ENCODE measurements around the gene EIF2B2. TPM values are rescaled to one million over a fixed set of nuclear protein-coding genes. Genes with fewer than 3 reads are reported as not detected.
"Not testable (repeated sequence)": the region's sequence is repeated elsewhere in the genome, so short reads cannot be mapped to it uniquely, and the experiment has no call there.

EIF2B2 gene
- total RNA-seq, 2 donors from 2014 or later = 35.0 to 41.6 TPM

DNA sequence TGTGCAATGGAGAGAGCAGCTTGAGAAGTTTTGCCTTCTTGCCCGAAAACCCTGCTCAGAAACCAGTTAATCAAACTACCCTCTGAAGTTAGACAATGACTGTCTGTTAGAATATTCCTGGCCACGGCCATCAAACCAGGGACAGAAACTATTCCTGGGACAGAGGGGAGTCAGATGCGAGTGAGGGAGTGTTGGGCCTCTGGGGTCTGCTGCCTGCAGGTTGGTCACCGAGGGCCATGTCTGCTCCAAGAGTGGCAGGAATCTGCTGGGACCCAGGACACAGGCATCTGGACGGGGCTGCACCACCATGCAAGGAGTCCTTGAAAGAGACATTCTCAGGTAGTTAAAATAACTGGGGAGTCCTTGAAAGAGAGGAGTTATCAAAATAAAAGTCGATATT, 16.9 kb upstream of the EIF2B2 start:
- DNase-seq = no peak
- H3K4me3 Mint-ChIP-seq = no peak overlapping the region
- no peaks in the 10 kb centered on the region for H3K36me3 Mint-ChIP-seq (ENCODE audit: low read depth)
- no peaks in the 10 kb centered on the region for H3K27me3 Mint-ChIP-seq (ENCODE audit: insufficient read depth)
- Histone ChIP-seq H3K4me3 (ENCODE audit: low read length) (no peak overlapping the region), H3K27ac (ENCODE audit: low read depth, low read length) (no peak overlapping the region), H3K27me3 (ENCODE audit: control insufficient read depth, insufficient read depth, low read length, poor library complexity, severe bottlenecking) (no peaks in the 10 kb centered on the region), H3K9me3 (ENCODE audit: control insufficient read depth, low read length) (no peaks in the 10 kb centered on the region), H3K4me1 (ENCODE audit: control insufficient read depth, insufficient read depth, low read length) (peaks cover 6% of the 10 kb centered on the region), H3K9ac (ENCODE audit: extremely low read depth, low read length, poor library complexity, severe bottlenecking) (no peak overlapping the region), H3K36me3 (ENCODE audit: control insufficient read depth, insufficient read depth, low read length) (no peaks in the 10 kb centered on the region)
- 94 to 95% methylated on average over 6 of the region's 6 CpGs for WGBS, 2 experiments (ENCODE audit: insufficient coverage in 1 of 2, insufficient read length in 1 of 2)
- TF ChIP-seq, protein P1, sequence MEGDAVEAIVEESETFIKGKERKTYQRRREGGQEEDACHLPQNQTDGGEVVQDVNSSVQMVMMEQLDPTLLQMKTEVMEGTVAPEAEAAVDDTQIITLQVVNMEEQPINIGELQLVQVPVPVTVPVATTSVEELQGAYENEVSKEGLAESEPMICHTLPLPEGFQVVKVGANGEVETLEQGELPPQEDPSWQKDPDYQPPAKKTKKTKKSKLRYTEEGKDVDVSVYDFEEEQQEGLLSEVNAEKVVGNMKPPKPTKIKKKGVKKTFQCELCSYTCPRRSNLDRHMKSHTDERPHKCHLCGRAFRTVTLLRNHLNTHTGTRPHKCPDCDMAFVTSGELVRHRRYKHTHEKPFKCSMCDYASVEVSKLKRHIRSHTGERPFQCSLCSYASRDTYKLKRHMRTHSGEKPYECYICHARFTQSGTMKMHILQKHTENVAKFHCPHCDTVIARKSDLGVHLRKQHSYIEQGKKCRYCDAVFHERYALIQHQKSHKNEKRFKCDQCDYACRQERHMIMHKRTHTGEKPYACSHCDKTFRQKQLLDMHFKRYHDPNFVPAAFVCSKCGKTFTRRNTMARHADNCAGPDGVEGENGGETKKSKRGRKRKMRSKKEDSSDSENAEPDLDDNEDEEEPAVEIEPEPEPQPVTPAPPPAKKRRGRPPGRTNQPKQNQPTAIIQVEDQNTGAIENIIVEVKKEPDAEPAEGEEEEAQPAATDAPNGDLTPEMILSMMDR (conservative IDR thresholded peaks at IDR 0.05) = no peak
- H3K27ac Mint-ChIP-seq = no peak overlapping the region
- peaks cover 12% of the 10 kb centered on the region for H3K4me1 Mint-ChIP-seq
- H3K9me3 Mint-ChIP-seq = no peaks in the 10 kb centered on the region

DNA sequence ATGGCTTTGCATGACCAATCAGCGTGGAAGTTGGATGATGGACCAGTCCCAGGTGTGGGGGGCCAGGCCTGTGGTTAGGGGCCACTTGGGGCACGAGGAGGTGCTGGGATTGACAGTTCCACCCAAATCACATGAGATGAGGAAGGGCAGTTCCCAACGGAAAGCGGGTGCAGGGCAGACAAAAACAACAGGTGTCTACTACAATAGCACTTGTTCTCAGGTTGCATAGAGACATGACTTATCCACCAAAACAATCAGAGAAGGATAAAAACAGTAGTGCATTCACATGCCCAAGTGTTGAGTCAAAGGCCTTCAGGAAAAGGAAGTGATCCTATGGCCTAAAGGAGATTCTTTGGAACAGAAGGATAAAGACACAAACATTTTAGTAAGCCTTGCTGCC, 14.6 kb upstream of the EIF2B2 start:
- Mint-ChIP-seq H3K4me3 (no peak overlapping the region), H3K27ac (no peak overlapping the region)
- no peak overlapping the region for H3K27ac ChIP-seq (ENCODE audit: low read depth, low read length)

DNA sequence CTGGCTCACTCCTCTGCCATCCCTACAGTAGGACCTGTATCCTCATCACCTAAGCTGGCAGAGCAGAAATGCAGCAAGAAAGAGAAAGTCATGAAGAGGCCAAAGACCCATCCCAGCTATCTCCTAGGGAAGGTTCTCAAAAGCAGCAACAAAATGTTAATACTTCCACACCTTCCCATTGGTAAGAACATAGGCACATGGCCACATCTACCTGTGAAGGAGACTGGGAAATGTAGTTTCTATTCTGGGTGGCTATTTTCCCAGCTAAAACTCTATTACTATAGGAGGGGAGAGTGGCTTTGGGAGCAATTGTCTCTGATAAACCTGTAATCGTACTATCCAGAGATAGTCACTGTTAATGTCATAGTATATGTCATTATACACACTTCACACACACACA, 13.7 kb upstream of the EIF2B2 start:
- Mint-ChIP-seq H3K9me3 (no peaks in the 10 kb centered on the region), H3K4me3 (no peak overlapping the region), H3K27me3 (ENCODE audit: insufficient read depth) (no peaks in the 10 kb centered on the region), H3K36me3 (ENCODE audit: low read depth) (no peaks in the 10 kb centered on the region), H3K4me1 (peaks cover 7% of the 10 kb centered on the region), H3K27ac (no peak overlapping the region)
- Histone ChIP-seq H3K9ac (ENCODE audit: extremely low read depth, low read length, poor library complexity, severe bottlenecking) (no peak overlapping the region), H3K27ac (ENCODE audit: low read depth, low read length) (no peak overlapping the region), H3K4me3 (ENCODE audit: low read length) (no peak overlapping the region), H3K4me1 (ENCODE audit: control insufficient read depth, insufficient read depth, low read length) (peaks cover 4% of the 10 kb centered on the region), H3K27me3 (ENCODE audit: control insufficient read depth, insufficient read depth, low read length, poor library complexity, severe bottlenecking) (no peaks in the 10 kb centered on the region), H3K36me3 (ENCODE audit: control insufficient read depth, insufficient read depth, low read length) (no peaks in the 10 kb centered on the region), H3K9me3 (ENCODE audit: control insufficient read depth, low read length) (no peaks in the 10 kb centered on the region)
- no peak for DNase-seq
- TF ChIP-seq, protein P1 (conservative IDR thresholded peaks at IDR 0.05) = no peak
- WGBS, 2 experiments (ENCODE audit: insufficient coverage in 1 of 2, insufficient read length in 1 of 2) = no CpG with 5 or more reads among the region's 1 CpG

More for the DNA sequence above, 14.6 kb upstream of the EIF2B2 start:
- no peak overlapping the region for H3K4me3 ChIP-seq (ENCODE audit: low read length)
- no peak overlapping the region for H3K9ac ChIP-seq (ENCODE audit: extremely low read depth, low read length, poor library complexity, severe bottlenecking)
- TF ChIP-seq, protein P1 (conservative IDR thresholded peaks at IDR 0.05) = no peak
- WGBS, 2 experiments (ENCODE audit: insufficient coverage in 1 of 2, insufficient read length in 1 of 2) = 67 to 80% methylated on average over 2 to 4 of the region's 4 CpGs
- Mint-ChIP-seq H3K36me3 (ENCODE audit: low read depth) (no peaks in the 10 kb centered on the region), H3K9me3 (no peaks in the 10 kb centered on the region), H3K27me3 (ENCODE audit: insufficient read depth) (no peaks in the 10 kb centered on the region), H3K4me1 (peaks cover 7% of the 10 kb centered on the region)
- peaks cover 4% of the 10 kb centered on the region for H3K4me1 ChIP-seq (ENCODE audit: control insufficient read depth, insufficient read depth, low read length)
- no peaks in the 10 kb centered on the region for H3K27me3 ChIP-seq (ENCODE audit: control insufficient read depth, insufficient read depth, low read length, poor library complexity, severe bottlenecking)
- H3K36me3 ChIP-seq (ENCODE audit: control insufficient read depth, insufficient read depth, low read length) = no peaks in the 10 kb centered on the region
- no peaks in the 10 kb centered on the region for H3K9me3 ChIP-seq (ENCODE audit: control insufficient read depth, low read length)
- DNase-seq = no peak

DNA sequence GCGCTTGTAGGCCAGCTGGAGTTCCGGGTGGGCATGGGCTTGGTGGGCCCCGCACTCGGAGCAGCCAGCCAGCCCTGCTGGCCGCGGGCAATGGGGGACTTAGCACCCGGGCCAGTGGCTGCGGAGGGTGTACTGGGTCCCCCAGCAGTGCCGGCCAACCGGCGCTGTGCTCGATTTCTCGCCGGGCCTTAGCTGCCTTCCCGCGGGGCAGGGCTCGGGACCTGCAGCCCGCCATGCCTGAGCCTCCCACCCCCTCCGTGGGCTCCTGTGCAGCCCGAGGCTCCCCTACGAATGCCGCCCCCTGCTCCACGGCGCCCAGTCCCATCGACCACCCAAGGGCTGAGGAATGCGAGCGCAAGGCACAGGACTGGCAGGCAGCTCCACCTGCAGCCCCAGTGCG, 8.5 kb upstream of the EIF2B2 start:
- H3K27ac ChIP-seq (ENCODE audit: low read depth, low read length); H3K27ac Mint-ChIP-seq; H3K4me3 ChIP-seq (ENCODE audit: low read length); H3K36me3 ChIP-seq (ENCODE audit: control insufficient read depth, insufficient read depth, low read length); H3K9ac ChIP-seq (ENCODE audit: extremely low read depth, low read length, poor library complexity, severe bottlenecking); H3K4me3 Mint-ChIP-seq; H3K4me1 Mint-ChIP-seq; H3K27me3 Mint-ChIP-seq (ENCODE audit: insufficient read depth); DNase-seq; H3K9me3 ChIP-seq (ENCODE audit: control insufficient read depth, low read length); H3K27me3 ChIP-seq (ENCODE audit: control insufficient read depth, insufficient read depth, low read length, poor library complexity, severe bottlenecking); H3K36me3 Mint-ChIP-seq (ENCODE audit: low read depth); H3K4me1 ChIP-seq (ENCODE audit: control insufficient read depth, insufficient read depth, low read length); H3K9me3 Mint-ChIP-seq: not testable (repeated sequence)
- 97% methylated on average over 27 of the region's 28 CpGs; no CpG with 5 or more reads in 1 of the 2 experiments for WGBS, 2 experiments (ENCODE audit: insufficient coverage in 1 of 2, insufficient read length in 1 of 2)

DNA sequence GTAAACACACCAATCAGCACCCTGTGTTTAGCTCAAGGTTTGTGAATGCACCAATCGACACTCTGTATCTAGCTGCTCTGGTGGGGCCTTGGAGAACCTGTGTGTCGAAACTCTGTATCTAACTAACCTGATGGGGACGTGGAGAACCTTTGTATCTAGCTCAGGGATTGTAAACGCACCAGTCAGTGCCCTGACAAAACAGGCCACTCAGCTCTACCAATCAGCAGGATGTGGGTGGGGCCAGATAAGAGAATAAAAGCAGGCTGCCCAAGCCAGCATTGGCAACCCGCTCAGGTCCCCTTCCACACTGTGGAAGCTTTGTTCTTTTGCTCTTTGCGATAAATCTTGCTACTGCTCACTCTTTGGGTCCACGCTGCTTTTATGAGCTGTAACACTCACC, 6.9 kb upstream of the EIF2B2 start:
- H3K9me3 ChIP-seq (ENCODE audit: control insufficient read depth, low read length); H3K36me3 Mint-ChIP-seq (ENCODE audit: low read depth); H3K27me3 ChIP-seq (ENCODE audit: control insufficient read depth, insufficient read depth, low read length, poor library complexity, severe bottlenecking); H3K9me3 Mint-ChIP-seq; H3K4me3 Mint-ChIP-seq; H3K27ac Mint-ChIP-seq; H3K9ac ChIP-seq (ENCODE audit: extremely low read depth, low read length, poor library complexity, severe bottlenecking); DNase-seq; H3K36me3 ChIP-seq (ENCODE audit: control insufficient read depth, insufficient read depth, low read length); H3K4me1 ChIP-seq (ENCODE audit: control insufficient read depth, insufficient read depth, low read length); H3K27ac ChIP-seq (ENCODE audit: low read depth, low read length); H3K4me1 Mint-ChIP-seq; H3K4me3 ChIP-seq (ENCODE audit: low read length); H3K27me3 Mint-ChIP-seq (ENCODE audit: insufficient read depth): not testable (repeated sequence)
- WGBS, 2 experiments (ENCODE audit: insufficient coverage in 1 of 2, insufficient read length in 1 of 2) = 93% methylated on average over 5 of the region's 7 CpGs; no CpG with 5 or more reads in 1 of the 2 experiments
